GM12878 (cell line): ENCODE data around the gene CLASP1.

Experiments
- EP300 ChIP-seq, 2 experiments: fragments of 150-350 bp in 1 of 2; IDR thresholded peaks; 2 replicates each; pipeline ENCODE4 v1.6.1; 2011 to 2012; ENCODE audit warnings: low read depth in 2 of 2, low read length in 2 of 2, borderline replicate concordance in 1 of 2, improper control_type of control experiment in 1 of 2, inconsistent platforms in 1 of 2; ENCODE audit not compliant: control insufficient read depth in 1 of 2
- NFIC ChIP-seq: IDR thresholded peaks from 2 replicates; pipeline ENCODE4 v1.6.1; 2012; ENCODE audit warnings: low read depth, mild to moderate bottlenecking, inconsistent platforms, low read length, moderate library complexity
- POLR2AphosphoS5 ChIP-seq: IDR thresholded peaks from 2 replicates; pipeline ENCODE4 v1.6.1; 2011; ENCODE audit warnings: mild to moderate bottlenecking, low read length, inconsistent platforms
- ZNF592 ChIP-seq: fragments of 450-650 bp; IDR thresholded peaks from 2 replicates; pipeline ENCODE4 v1.6.1; 2017; ENCODE audit warnings: mild to moderate bottlenecking, moderate library complexity

- TF ChIP-seq ZNF592 (no peak), NFIC (no peak), EP300 (IDR thresholded peaks at IDR 0.05; ENCODE audit: borderline replicate concordance in 1 of 2, control insufficient read depth in 1 of 2, low read depth in 2 of 2, low read length in 2 of 2) (no peak), POLR2AphosphoS5 (no peak)
These were observed 150.5 kb downstream of the CLASP1 start for GRCh38 chr2:121498731-121499130.
